NOMO-1 treated with DMSO at 0.1 percent for 48 hours (cell line): ENCODE measurements around the gene NEK4.
A peak's percentile ranks its signal among the peaks of the same experiment; 100 is the strongest.

Experiments
- DNase-seq: peaks from one replicate; lab custom pipeline; 2025; ENCODE audit not compliant: unreplicated experiment; lab: John Stamatoyannopoulos, UW

Gene NEK4

DNA sequence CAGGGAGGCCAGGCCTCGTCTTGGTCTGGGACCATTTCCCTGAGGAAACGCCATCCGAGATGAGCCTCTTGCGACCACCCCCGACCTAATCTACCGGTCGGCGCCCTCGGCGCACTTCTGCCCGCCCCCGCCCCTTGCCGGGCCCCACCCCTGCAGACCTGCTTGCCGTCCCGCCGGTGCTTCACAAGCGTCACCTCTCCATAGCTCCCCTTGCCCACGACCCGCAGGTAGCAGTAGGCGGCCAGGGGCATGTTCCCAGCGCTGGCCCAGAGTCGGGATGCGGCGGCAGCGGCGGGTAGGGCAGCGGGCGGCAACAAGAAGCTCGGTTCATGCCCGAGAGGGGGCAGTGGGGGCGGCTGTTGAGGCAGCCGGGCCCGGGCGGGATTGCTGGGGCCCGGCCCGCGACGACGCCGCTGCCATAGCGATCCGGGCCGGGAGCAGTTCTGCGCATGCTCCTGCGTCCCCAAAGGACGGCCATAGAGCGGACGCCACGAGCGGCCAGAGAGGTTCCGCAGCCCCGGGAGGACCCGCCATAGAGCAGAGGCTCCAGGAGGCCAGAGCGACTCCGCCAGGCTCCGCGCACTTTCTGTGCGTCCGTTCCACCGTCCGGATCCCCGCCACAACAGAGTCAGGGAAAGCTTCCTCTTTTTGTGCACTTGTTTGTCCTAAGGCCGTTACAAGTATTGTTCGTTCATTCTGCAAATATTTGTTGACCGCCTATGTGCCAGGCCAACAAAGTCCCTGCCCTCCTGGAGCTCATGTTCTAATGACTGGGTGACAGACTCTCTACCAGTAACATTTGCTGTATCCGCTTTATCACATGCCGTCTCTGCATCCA lies at the start of gene NEK4:
Gene NEK4, minus strand, starts transcription at position 445 of the 838 bp plus-strand sequence. Its CDS starts 194 bp downstream, at position 251.
- DNase-seq, result peak; percentile 95

DNA sequence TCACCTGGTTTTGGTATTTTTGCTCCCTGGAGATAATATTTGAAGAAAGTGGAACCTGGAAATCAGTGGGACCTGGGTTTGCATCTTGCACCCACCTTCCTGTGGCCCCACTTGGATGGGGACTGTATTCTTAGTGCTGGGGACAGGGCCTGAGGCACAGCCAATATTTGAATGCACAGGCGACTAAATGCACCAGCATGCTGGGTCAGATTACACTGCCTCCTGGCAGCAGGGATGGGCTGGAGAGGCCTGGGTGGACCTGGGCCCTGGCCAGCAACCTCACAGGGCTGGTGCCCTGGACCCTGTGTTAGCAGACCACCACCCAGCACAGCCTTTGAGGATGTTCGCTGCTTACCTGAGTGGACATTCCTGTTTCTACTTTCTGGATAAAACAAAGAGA lies 49.2 kb upstream of the NEK4 start:
- DNase-seq, result no peak

DNA sequence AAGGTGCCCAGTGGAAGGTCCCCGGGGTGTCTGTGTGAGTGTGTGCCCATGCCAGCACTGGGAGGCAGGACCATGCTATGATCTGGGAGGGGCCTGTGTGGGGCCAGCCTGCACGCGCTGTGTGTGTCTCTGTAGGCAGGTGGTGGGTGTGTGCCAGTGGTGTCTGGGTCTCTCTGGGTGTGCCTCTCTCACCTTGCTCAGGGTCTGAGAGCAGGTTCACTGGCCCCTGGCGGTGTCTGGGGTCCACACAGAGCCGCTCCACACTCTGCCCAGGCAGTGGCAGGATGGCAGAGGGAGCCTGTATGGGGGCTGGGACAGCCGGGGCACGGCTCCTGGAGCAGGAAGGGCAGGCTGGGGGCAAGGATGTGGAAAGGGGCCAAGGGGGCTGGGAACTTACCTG lies 47.1 kb upstream of the NEK4 start:
- DNase-seq, result no peak

DNA sequence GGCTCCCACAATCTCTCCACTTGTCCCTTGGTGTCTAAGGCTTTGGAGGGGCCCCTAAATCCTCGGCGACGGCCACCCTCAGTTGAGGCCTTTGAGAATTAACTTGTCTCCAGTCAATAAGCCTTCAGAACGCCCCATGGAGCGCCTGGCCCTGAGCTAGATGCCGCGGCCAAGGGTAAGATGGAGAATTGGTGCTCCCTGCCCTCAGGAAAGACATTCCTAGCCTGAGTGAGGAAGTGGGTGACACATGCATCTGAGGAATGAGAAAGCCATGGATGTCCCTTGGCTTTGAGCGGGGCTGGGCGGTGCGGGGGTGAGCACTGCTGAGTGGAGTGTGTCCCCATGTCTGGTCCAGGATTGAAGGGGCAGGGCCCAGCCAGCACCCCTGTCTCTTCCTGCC lies 46.5 kb upstream of the NEK4 start:
- DNase-seq, result no peak

DNA sequence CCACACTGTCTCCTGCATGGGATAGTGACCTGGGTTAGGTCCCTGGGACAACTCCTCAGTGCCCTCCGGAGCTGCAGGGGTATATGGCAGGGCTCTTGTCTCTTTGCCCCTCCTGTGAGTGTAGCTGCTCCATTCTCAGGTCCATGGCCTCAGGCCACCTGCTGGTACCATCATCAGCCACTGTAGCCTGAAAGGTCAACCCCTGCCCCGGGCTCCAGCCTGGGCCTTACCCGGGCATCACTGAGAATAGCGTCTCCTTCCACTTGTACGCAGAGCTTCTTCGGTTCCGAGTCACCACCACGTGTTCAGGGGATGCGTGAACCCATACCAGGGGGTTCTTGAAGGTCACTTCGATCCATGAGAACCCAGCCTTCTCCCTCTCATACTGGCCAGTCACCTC lies 45.9 kb upstream of the NEK4 start:
- no peak for DNase-seq

DNA sequence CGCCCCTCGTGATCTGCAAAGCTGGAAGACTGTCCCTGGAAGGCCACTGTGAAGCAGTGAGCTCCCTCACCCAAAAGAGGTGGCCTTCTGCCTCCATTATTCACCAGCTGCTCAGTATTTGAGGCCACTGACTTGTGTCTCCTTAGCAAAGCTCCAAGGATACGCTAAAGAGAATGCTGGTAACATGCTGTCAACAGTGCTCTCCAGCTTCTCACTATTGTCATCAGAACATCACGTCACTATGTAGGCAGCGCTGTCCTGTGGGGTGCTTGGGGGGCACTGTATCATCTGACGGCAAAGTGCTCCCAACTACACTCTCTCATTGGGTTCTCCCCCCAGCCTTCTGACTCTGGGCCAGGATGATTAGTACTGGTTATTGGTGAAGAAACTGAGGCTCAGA lies 45.5 kb upstream of the NEK4 start:
- no peak for DNase-seq

DNA sequence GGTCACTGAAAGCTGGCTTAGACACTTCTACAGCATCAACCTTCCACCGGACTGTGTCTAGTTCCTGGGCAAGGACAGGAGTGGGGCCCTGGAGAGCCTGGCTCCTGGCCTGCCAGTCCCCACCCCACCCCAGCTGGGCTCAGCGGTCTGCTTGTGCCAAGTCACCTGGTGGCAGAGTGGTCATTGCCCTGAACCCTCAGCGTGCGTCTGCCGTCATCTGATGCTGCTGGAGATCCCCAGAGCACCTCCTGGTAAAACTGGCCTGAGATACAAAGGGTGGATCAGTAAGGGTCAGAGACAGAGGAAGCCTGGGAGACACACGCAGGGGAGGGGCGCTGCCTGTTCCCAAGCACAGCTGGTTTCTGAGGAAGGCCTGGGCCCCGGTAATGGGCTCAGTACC lies 43.1 kb upstream of the NEK4 start:
- no peak for DNase-seq

DNA sequence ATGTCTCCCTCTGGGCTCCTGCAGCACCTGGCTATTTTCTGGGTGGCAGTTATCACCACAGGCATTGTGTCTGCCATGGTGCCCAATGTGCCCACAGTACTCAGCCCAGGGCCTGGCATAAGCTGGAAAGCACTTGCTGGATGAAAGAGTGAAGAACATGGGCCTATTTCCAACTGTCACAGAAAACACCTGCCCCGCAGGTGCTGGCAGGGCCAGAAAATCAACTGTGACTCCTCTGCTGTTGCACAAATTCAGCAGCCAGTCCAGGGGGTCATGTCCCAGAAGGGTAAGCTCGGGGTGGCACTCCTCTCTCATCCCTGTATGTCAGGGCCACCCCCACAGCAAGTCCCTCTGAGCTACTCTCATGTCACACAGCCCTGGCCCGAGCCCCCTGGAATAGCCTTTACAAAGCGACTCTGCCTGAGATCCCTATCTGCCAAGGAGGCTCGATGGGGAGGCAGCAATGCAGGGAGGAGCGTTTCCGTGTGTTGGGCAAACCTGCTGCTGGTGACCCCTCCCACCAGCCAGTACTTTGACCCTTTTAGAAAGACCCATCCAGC lies 40.8 kb upstream of the NEK4 start:
- DNase-seq, result no peak

DNA sequence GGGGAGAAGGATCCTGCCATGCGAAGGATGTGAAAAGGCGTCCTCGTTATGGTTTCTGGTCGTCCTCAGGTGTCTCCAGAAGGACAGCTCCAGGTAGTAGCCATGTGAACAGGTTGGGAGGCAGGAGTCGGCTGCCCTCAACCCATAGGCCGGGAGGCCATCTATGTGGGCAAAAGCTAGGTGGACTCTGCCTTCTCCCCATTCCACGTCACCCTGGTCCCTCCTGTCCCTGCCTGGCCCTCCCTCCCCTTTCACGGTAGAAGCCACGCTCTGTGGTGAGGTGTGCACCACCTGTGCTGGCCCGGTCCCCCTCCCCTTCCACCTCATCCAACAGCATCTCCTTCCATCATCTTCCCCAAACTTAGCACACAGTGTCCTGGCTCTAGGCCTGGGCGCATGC lies 40.2 kb upstream of the NEK4 start:
- no peak for DNase-seq

DNA sequence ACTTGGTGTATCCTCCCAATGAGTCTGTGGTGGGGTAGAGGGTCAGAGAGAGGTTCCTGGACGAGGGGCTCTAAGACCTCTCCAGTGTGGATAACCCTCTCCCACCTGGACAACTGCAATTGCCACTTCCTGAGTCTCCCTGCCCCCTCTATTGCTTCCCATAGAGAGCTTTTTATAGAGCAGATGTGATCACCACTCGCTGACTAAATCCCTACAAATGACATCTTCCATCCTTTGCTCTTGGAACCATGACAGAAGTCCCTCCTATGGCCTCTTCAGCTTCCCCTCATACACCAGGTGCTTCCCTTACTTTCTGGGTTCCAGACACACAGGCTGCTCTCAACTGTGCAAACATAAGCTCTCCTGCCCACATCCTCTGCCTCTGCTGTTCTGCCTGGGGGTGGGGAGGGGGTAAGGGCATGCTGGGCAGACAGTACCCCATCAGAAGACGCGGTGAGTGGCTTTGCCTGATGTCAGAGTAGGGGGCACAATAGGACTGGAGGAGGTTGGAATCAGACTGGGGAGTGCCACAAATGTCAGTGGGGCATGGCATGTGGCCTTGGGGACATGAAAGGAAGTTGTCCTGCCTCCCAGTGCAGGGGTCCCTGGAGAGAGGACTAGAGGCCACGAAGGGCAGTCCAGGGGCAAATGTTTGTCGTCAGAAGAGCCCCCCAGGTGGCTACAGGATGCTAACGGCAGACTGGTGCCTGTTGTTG lies 39.1 kb upstream of the NEK4 start:
- no peak for DNase-seq

DNA sequence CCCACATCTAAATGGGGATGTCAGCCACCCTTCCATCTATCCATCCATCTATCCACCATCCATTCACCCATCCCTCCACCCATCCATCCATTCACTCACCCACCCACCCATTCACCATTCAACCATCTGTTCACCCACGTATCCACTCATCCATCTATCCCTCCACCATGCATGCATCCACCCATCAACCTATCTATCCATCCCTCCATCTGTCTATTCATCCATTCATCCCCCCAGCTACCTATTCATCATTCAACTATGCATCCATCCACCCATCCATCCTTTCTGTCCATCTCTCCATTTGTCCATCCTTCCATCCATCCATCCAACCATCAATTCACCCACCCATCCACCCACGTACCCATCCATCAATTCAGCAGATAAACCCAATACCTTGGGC lies 38.4 kb upstream of the NEK4 start:
- DNase-seq, result no peak

DNA sequence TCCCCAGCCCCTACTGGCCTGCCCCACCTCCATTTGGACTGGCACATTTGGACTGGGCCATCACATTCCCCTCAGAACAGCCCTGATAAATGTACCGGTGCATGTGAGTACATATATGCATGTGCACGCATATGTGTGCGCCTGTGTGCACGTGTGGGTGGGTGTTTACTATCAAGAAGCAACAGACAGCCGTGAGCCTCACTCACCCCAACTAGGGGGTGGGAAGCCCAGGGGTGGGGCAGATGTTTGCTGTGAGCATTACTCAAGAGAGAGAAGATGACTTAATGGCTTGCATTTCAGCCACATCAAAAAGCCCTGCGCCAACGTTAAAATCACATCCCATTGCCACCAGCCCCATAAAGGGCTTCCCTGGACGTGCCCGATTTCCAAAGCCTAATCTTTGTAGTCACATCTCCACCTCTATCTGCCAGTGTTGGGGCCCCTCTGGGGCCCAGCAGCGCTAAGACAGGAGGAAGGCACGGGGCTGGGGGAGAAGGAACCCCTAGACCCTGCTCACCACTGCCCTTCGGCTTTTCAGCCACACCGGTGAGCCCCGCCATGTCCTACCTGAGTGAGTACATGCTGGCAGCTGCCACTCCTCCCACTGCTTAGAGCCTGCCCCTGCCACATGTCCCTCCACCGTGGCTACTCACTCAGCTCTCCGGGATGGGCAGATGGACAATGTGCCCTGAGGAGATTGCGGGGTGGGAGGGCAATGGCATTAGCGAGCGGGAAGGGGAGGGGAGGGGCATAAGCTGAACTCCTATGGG lies 34.7 kb upstream of the NEK4 start:
- DNase-seq, result no peak

DNA sequence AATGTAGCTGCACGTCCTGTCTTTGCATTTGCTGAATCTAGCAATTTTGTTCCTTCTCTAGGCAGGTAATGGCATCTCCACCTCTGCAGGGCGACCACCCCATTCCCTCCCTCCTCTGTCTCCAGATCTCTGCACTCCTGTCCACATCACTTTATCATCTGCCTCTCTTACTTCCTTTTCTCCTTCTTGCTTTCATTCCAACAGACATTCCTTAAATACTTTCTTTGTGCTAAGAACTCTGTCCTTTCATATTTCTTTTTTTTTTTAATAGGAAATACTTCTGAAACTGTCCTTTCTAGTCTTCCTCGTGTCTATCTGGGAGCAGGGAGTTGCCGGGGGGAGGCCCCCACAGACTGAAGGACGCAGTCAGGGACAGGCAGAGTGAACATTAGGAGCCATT lies 31.1 kb upstream of the NEK4 start:
- no peak for DNase-seq

DNA sequence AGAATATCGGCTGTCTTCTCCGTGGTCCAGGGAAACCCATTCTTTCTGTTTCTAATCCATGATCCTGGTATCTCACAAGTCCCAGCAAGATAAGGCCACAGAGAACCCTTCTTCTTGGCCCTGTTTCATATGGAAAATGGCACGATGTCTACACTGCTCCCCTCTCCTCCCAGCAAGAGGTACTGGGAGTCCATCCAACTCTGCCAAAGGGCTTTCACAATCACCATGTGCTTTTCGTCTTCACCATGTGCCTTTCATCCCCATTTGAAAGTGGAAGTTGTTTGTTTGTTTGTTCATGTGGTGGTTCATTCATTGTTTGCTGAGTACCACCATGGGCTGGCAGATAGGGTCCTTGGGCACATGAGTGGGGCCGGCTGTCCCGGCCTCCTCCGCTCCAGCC lies 29.3 kb upstream of the NEK4 start:
- no peak for DNase-seq

DNA sequence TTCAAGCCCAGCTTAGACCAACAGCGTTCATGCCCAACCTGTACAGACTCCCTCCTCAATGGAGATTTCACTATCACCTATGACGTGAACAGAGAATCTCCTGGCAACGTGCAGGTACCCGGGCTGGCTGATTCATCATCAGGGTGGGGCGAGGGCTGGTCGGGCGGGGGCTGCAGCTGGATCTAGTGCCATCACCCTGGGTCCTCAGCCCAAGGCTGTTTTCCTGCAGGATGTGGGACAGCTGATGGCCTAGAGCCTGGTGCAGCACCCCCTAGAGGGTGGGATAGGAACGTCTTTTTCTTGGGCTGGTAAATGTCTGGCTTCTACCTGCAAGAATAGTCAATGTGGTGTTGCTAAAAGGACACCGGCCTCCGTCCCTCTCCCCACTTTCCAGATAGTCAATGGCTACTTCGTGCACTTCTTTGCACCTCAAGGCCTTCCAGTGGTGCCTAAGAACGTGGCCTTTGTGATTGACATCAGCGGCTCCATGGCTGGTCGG lies 28.3 kb upstream of the NEK4 start:
- DNase-seq, result no peak

DNA sequence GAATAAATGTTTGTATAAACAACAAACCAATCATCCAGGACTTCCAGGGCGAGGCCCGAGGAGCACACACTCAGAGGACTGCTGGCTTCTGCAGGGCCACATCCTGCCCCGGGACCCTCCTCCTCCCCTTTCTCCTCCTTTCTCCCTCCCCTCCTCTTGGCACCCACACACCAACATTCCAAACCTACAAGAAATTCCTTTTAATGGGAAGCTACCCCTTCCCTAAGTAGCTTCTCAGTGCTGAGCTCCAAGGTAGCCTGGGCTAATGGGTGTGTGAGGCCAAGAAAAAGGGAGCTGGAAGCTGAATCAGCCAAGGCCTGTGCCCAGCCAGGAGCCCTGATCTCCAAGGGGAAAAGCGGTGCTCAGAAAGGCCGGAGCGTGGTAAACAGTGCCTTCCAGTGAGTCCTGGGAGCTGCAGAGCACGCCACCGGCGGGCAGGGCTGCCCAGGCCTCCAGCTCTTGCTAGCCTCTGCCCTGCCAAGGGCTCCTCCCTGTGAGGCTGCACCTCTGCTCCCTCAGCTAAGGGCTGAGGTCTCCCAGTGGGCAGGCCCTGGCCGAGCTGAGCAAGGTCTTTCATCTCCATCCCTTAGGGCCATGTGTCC lies 27.7 kb upstream of the NEK4 start:
- no peak for DNase-seq

DNA sequence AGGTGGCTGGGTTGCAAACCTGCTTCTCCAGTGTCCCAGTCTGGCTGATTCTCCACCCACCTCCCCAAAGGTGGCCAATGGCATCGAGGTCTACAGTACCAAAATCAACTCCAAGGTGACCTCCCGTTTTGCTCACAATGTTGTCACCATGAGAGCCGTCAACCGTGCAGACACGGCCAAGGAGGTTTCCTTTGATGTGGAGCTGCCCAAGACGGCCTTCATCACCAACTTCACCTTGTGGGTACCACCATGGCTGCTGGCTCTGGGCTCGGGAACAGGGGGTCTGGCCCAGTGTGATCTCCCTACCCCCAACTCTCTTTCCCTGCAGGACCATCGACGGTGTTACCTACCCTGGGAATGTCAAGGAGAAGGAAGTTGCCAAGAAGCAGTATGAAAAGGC lies 25.7 kb upstream of the NEK4 start:
- DNase-seq, result no peak

DNA sequence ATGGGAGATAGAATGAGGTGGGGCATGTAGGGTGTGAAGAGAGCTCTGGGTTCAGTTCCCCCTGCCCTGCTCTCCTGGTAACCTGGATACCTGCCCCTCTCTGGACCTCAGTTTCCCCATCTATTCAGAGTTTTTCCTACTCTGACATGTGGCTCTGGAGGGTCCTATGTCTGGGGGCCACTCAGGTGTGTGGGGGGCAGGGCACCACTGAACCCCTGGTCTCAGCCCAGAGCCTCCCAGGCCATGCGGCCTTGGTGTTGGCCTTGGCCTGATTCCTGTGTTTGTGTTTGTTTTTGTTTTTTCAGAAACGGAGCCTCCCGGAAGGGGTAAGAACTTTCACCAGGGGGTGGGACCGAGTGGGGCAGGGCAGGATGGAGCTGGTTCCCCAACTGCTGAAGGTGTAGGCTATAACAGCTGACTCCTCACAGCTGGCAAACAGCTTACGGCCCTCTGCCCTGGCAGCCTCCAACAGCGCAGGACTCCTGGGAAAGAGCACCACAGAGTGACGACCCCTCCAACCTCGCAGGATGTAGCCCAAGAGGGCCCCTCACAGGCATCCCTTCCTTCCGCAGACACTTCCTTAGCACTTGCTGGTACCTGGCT lies 24.7 kb upstream of the NEK4 start:
- no peak for DNase-seq

DNA sequence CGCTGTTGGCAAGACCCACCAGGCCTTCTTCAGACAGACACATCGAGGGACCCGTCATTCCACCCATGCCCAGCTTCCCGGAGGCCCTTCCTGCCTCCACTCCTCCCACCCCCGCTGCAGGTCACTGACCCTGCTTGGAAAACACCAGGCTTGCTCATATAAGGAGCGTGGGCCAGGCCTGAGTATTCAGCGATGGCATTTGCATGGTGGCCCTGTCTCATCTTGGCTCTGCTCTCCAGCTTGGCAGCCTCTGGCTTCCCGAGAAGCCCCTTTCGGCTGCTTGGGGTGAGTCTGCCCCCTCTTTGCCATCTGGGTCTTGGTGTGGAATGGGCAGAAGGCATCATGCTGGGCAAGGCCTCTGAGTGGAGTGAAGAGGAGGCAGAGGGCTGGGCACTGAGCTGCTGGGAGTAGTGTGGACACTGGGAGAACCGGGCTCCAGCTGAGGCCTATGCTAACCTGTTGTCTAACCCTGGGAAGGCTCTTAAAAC lies 23.9 kb upstream of the NEK4 start, which contains the start of gene ITIH3:
Gene ITIH3, plus strand, starts transcription at position 185 of the 488 bp plus-strand sequence. Its CDS starts 8 bp downstream, at position 193.
- no peak for DNase-seq
